T follicular helper cell (primary cell): ENCODE measurements around the gene NAT14.
A peak's percentile ranks its signal among the peaks of the same experiment; 100 is the strongest.
"Not testable (repeated sequence)": the region's sequence is repeated elsewhere in the genome, so short reads cannot be mapped to it uniquely, and the experiment has no call there.

Experiments used
- DNase-seq: peaks from one replicate; pipeline ENCODE4 v3.0.0-alpha.2; 2020; ENCODE audit warnings: low read depth

The NAT14 gene

GRCh38 chr19:55503157-55503501 is 18.1 kb downstream of the NAT14 start:
- DNase-seq, result no peak

- DNase-seq, result peak; percentile 85
Observed at GRCh38 chr19:55503502-55504251, 18.7 kb downstream of the NAT14 start.

- no peak for DNase-seq
Observed at GRCh38 chr19:55504252-55504603, 19.2 kb downstream of the NAT14 start.

- DNase-seq, result no peak
Observed at GRCh38 chr19:55504981-55505380, 20.0 kb downstream of the NAT14 start.

- DNase-seq, result no peak
Observed at GRCh38 chr19:55508120-55508519, 23.1 kb downstream of the NAT14 start.

GRCh38 chr19:55516878-55517620 is 32.1 kb downstream of the NAT14 start:
- DNase-seq, result peak; percentile 83

- DNase-seq, result no peak
Observed at GRCh38 chr19:55519451-55520311, 34.7 kb downstream of the NAT14 start.

GRCh38 chr19:55520691-55521292 is 35.8 kb downstream of the NAT14 start:
- no peak for DNase-seq

GRCh38 chr19:55525289-55526101 is 40.5 kb downstream of the NAT14 start:
- no peak for DNase-seq

- no peak for DNase-seq
Observed at GRCh38 chr19:55526216-55527196, 41.5 kb downstream of the NAT14 start.

GRCh38 chr19:55527197-55528029 is 42.4 kb downstream of the NAT14 start:
- DNase-seq, result no peak

- no peak for DNase-seq
Observed at GRCh38 chr19:55528030-55528803, 43.2 kb downstream of the NAT14 start.

- no peak for DNase-seq
Observed at GRCh38 chr19:55529636-55530234, 44.7 kb downstream of the NAT14 start.

- no peak for DNase-seq
Observed at GRCh38 chr19:55530996-55531395, 46.0 kb downstream of the NAT14 start.

- not testable (repeated sequence) for DNase-seq
Observed at GRCh38 chr19:55534280-55534679, 49.3 kb downstream of the NAT14 start.

- DNase-seq, result no peak
Observed at GRCh38 chr19:55535173-55535964, 50.4 kb downstream of the NAT14 start.

GRCh38 chr19:55535965-55536350 is 51.0 kb downstream of the NAT14 start:
- no peak for DNase-seq
